GM23248 (cell line): Measurements from ENCODE around the gene KDM2B.

Experiments
- EZH2 ChIP-seq: fragments of 200-600 bp; sonication (generic); IDR thresholded peaks from 2 replicates; pipeline ENCODE4 v1.6.1; 2018; ENCODE audit warnings: antibody characterized with exemption, mild to moderate bottlenecking; ENCODE audit not compliant: insufficient read depth, poor library complexity, severe bottlenecking
- EZH2phosphoT487 ChIP-seq: fragments of 200-600 bp; sonication (generic); IDR thresholded peaks from 2 replicates; pipeline ENCODE4 v1.6.1; 2018; ENCODE audit warnings: antibody characterized with exemption, moderate library complexity, mild to moderate bottlenecking, low read depth; ENCODE audit not compliant: insufficient read depth

GRCh38 chr12:121626087-121626852 is 45.4 kb upstream of the KDM2B start, which contains the start of gene ORAI1:
- TF ChIP-seq EZH2 (no peak), EZH2phosphoT487 (no peak)
